EL (cell line): Measurements from ENCODE around the gene ELOVL7.
"Not testable (repeated sequence)": the region's sequence is repeated elsewhere in the genome, so short reads cannot be mapped to it uniquely, and the experiment has no call there.

Source experiments
- DNase-seq: peaks from one replicate; pipeline ENCODE4 v3.0.0-alpha.2; 2016

ELOVL7 gene

GRCh38 chr5:60792438-60792837 is 51.6 kb downstream of the ELOVL7 start:
- no peak for DNase-seq

DNA sequence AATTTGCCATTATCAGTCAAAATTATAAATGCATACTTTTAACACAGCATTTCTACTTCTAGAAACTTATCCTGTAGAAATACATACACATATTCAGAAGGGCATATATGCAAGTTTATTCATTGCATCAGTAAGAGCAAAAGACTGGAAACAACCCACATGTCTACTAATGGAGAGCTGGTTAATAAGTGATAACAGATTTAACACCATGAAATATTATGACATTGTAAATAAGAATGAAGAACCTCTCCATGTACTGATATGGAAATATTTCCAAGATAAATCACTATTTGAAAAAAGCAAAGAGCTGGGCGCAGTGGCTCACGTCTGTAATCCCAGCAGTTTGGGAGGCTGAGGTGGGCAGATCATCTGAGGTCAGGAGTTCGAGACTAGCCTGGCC is 54.5 kb downstream of the ELOVL7 start:
- DNase-seq, result no peak

DNA sequence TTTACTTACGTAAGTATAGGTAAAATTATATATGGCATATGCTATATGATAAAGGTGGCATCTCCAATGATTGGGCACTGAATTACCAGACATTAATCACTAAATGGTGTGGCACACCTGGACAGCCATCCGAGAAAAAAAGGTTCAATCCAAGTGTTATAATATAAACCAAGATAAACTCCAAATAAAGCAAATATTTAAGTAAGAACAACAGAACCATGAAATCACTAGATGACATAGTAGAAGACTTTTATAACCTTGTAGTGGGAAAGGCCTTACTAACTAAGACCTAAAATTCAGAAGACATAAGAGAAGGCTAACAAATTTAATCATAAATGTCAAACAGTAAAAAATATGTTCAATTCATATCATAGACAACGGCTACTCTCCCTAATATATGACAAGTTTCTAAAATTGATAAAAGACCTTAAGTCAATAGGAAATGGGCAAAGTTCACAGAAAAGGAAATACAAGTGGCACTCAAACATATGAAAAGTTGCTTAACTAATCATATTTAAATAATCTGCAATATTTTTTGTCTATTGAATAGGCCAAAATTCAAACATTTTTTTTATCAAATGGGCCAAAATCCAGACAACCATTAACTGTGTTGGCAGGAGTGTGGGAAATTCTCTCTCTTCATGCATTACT is 55.1 kb downstream of the ELOVL7 start:
- DNase-seq, result no peak

- DNase-seq, result peak; percentile 2
Measured at GRCh38 chr5:60779466-60779865, 64.6 kb downstream of the ELOVL7 start.

- no peak for DNase-seq
Measured at GRCh38 chr5:60776343-60776742, 67.7 kb downstream of the ELOVL7 start.

- no peak for DNase-seq
Measured at GRCh38 chr5:60765019-60765709, 78.9 kb downstream of the ELOVL7 start.

DNA sequence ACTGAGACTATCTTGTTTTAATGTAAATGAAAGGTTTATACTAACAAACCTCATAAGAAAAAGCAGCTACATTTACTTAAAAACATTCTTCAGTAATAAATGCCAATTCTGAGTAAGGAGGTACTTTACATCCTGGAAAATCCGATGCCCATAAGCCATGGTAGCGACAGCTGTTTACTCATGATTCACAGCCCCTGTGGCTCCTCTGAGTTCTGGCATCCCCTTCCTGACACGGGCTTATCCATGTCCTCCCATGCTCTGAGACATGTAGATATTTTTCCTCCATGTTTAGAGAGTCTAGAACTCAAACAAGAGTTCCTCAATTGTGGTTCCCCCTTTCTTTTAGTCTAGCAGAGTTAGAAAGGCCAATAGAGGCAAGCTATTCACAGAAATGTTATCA is 81.0 kb downstream of the ELOVL7 start:
- peak; percentile 1 for DNase-seq

DNA sequence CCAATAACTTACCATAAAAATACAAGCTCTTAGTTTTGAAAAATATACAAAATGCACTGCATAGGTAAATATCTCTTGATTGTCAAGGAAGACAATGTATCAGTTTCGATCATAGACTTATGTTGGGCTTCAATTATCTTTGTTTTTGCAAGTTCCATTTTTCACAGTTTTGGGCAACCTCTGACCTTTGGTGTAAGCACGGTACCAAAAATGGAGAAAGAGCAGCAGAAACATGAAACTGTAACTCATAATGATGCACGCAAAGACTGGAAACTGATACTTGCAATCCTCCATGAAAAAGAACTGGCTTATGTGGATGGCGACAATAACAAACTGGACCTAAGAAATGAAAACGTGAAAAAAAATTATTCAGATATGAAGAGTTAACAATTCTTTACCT is 89.6 kb downstream of the ELOVL7 start:
- DNase-seq, result no peak

- DNase-seq, result no peak
Measured at GRCh38 chr5:60744682-60745081, 99.4 kb downstream of the ELOVL7 start.

- DNase-seq, result no peak
Measured at GRCh38 chr5:60743511-60744314, 100.4 kb downstream of the ELOVL7 start.

DNA sequence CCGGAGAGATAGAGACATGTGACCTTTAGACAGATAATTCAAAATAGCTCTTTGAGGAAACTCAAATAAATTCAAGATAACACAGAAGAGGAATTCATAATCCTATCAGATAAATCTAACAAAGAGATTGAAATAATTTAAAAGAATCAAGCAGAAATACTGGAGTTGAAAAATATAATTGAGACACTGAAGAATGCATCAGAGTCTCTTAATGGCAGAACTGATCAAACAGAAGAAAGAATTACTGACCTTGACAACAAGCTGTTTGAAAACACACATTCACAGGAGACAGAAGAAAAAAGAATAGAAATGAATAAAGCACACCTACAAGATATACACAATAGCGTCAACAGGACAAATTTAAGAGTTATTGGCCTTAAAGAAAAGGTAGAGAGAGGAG is 103.7 kb downstream of the ELOVL7 start:
- no peak for DNase-seq

DNA sequence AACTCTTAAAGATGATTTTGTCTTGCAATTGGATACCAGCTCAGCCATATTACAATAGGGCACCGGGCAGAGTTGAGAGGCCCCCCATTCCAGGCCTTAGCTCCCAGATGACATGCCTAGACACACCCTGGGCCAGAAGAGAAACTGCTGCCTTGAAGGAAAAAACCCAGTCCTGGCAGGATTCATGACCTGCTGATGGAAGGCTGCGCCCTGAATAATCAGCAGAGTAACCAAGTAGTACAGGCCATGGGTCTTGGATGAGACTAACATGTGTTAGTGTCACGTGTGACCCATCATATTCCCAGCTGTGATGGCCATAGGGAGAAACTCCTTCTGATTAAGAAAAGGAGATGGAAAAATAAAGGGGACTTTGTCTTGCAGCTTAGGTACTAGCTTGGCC is 105.1 kb downstream of the ELOVL7 start:
- no peak for DNase-seq

DNA sequence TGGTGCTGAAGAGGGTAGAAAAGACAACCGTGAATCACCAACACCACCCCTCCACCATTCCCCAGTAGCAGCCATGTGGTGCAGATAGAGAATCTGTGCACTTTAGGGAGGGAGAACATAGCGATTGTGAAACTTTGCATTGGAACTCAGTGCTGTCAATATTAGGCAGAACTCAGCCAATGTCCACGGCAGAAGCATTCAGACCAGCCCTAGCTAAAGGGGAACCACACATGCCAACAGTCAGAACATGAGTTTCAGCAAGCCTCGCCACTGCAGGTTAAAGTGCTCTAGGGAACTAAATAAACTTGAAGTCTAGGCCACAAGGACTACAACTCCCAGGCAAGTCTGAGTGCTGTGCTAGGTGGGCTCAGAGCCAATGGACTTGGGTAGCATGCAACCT is 105.6 kb downstream of the ELOVL7 start:
- DNase-seq, result no peak

DNA sequence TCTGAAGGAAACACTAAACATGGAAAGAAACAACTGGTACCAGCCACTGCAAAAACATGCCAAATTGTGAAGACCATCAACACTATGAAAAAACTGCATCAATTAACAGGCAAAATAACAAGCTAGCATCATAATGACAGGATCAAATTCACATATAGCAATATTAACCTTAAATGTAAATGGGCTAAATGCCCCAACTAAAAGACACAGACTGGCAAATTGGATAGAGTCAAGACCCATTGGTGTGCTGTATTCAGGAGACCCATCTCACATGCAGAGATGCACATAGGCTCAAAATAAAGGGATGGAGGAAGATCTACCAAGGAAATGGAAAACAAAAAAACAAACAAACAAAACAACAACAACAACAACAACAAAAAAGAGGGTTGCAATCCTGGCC is 113.2 kb downstream of the ELOVL7 start:
- not testable (repeated sequence) for DNase-seq

- no peak for DNase-seq
Measured at GRCh38 chr5:60727033-60727679, 116.9 kb downstream of the ELOVL7 start.

- DNase-seq, result no peak
Measured at GRCh38 chr5:60724126-60724525, 119.9 kb downstream of the ELOVL7 start.

DNA sequence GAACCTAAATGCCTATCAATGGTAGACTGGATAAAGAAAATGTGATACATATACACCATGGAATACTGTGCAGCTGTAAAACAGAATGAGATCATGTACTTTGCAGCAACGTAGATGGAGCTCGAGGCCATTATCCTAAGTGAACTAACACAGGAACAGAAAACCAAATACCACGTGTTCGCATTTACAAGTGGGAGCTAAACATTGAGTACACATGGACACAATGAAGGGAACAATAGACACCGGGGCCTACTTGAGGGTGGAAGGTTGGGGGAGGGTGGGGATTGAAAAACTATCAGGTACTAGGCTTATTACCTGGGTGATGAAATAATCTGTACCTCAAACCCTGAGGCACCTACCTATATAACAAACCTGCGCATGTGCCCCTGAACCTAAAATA is 121.7 kb downstream of the ELOVL7 start:
- no peak for DNase-seq

GRCh38 chr5:60719329-60719728 is 124.7 kb downstream of the ELOVL7 start:
- no peak for DNase-seq

DNA sequence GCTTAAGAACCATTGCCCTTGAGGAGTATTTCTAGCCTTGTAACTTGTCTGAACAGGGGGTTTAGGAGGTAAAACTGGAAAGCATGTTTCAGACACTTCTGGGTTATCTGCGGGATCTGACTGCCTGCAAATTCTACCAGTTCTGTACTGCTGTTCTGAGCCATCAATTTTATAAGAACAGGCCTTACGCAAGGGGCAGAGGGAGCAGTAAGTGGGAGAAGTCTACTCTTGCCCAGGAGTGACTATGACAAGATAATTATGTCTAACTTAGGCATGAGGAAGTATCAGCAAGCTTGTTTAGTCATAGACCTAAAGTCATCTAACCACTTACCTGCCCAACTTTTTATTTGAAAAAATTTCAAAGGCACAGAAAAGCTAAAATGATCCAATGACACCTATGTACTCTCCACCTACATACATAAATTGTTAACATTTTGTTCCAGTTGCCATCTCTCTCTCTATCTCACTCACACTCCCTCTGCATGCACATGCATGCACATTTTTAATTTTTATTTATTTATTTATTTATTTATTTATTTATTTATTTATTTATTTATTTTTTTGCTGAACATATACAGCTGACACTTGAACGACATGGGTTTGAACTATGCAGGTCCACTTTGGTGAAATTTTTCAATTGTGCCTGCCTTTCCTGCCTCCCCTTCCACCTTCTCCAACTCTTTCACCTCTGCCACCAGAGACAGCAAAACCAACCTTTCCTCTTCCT is 125.7 kb downstream of the ELOVL7 start:
- DNase-seq, result no peak

DNA sequence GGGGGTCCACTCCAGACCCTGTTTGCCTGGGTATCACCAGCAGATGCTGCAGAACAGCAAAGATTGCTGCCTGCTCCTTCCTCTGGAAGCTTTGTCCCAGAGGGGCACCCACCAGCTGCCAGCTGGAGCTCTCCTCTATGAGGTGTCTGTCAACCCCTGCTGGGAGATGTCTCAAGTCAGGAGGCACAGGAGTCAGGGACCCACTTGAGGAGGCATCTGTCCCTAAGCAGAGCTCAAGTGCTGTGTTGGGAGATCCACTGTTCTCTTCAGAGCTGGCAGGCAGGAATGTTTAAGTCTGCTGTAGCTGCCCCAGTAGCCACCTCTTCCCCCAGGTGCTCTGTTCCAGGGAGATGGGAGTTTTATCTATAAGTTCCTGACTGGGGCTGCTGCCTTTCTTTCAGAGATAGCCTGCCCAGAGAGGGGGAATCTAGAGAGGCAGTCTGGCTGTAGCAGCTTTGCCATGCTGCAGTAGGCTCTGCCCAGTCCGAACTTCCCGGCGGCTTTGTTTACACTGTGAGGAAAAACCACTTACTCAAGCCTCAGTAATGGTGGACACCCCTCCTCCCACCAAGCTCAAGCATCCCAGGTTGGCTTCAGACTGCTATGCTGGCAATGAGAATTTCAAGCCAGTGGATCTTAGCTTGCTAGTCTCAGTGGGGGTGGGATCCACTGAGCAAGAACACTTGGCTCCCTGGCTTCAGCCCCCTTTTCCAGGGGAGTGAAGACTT is 128.7 kb downstream of the ELOVL7 start:
- not testable (repeated sequence) for DNase-seq

DNA sequence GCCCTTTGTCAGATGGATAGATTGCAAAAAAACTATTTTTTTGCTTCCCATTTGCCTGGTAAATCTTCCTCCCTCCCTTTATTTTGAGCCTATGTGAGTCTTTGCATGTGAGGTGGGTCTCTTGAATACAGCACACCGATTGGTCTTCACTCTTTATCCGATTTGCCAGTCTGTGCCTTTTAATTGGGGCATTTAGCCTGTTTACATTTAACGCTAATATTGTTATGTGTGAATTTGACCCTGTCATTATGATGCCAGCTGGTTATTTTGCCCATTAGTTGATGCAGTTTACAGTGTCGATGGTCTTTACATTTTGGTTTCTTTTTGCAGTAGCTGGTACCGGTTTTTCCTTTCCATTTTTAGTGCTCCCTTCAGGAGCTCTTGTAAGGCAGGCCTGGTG is 131.1 kb downstream of the ELOVL7 start:
- no peak for DNase-seq

DNA sequence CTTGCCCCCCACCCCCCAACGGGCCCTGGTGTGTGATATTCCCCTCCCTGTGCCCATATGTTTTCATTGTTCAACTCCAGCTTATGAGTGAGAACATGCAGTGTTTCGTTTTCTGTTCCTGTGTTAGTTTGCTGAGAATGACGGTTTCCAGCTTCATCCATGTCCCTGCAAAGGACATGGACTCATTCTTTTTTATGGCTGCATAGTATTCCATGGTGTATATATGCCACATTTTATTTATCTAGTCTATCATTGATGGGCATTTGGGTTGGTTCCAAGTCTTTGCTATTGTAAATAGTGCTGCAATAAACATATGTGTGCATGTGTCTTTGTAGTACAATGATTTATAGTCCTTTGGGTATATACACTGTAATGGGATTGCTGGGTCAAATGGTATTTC is 132.2 kb downstream of the ELOVL7 start:
- DNase-seq, result not testable (repeated sequence)
